A673 (cell line): ENCODE results near the gene SUSD2. TPM values are rescaled to one million over a fixed set of nuclear protein-coding genes. Genes with fewer than 3 reads are reported as not detected.

Experiments used
- BruUV-seq: library from RNA; stranded (reverse); fragments of 400-500 nt; replicated peaks from 2 replicates; lab custom pipeline; 2021; lab: Mats Ljungman, UMichigan
- CTCF ChIA-PET: fragments of 300-600 bp; sonication (Branson Sonifier 250); formaldehyde crosslinking; loops from one replicate; lab custom pipeline; 2022; ENCODE audit warnings: antibody characterized with exemption; lab: Charles Lee
- POLR2A ChIA-PET: fragments of 300-600 bp; sonication (Branson Sonifier 250); formaldehyde crosslinking; loops from one replicate; lab custom pipeline; 2022; ENCODE audit warnings: antibody characterized with exemption; ENCODE audit not compliant: low non-redundant PET; lab: Charles Lee
- DNase-seq: peaks from one replicate; pipeline ENCODE4 v3.0.0-alpha.2; 2015; ENCODE audit warnings: low spot score
- H3K27ac ChIP-seq: fragments of 200-600 bp; sonication (generic); 2 replicates; pipeline ENCODE4 v1.5.1; 2016; ENCODE audit warnings: mixed run types, low read depth, mild to moderate bottlenecking, mixed read lengths, antibody characterized with exemption, low read length; ENCODE audit not compliant: poor library complexity, severe bottlenecking
- H3K27me3 ChIP-seq: fragments of 200-600 bp; sonication (generic); replicated peaks from 2 replicates; pipeline ENCODE4 v1.6.1; 2017; ENCODE audit warnings: mixed run types, low read depth, mild to moderate bottlenecking, mixed read lengths, antibody characterized with exemption, low read length; ENCODE audit not compliant: insufficient read depth, poor library complexity
- H3K36me3 ChIP-seq: fragments of 200-600 bp; sonication (generic); 2 replicates; pipeline ENCODE4 v1.6.1; 2016; ENCODE audit warnings: mixed run types, mild to moderate bottlenecking, mixed read lengths, antibody characterized with exemption, low read length; ENCODE audit not compliant: insufficient read depth, poor library complexity, severe bottlenecking
- H3K4me1 ChIP-seq: fragments of 200-600 bp; sonication (generic); 2 replicates; pipeline ENCODE4 v1.6.1; 2017; ENCODE audit warnings: mixed run types, mild to moderate bottlenecking, mixed read lengths, antibody characterized with exemption, low read length; ENCODE audit not compliant: insufficient read depth, poor library complexity, severe bottlenecking
- H3K4me3 ChIP-seq: fragments of 200-600 bp; sonication (generic); 2 replicates; pipeline ENCODE4 v1.5.1; 2016; ENCODE audit warnings: low read depth, mixed run types, mild to moderate bottlenecking, mixed read lengths, low read length; ENCODE audit not compliant: poor library complexity, severe bottlenecking
- H3K9me3 ChIP-seq: fragments of 200-600 bp; sonication (generic); 2 replicates; pipeline ENCODE4 v1.6.1; 2016; ENCODE audit warnings: mixed run types, low read depth, mild to moderate bottlenecking, mixed read lengths, antibody characterized with exemption, low read length; ENCODE audit not compliant: poor library complexity, severe bottlenecking
- CTCF ChIP-seq: fragments of 300-800, 200-600 bp; sonication (generic); conservative IDR thresholded peaks from 2 replicates; pipeline ENCODE4 v1.5.1; 2017; ENCODE audit warnings: low read depth, mild to moderate bottlenecking, antibody characterized with exemption, low read length, moderate library complexity, mixed read lengths
- EZH2 ChIP-seq: fragments of 200-600 bp; sonication (generic); IDR thresholded peaks from 2 replicates; pipeline ENCODE4 v1.6.1; 2017; ENCODE audit warnings: borderline replicate concordance, low read depth, mild to moderate bottlenecking, mixed read lengths, antibody characterized with exemption, low read length; ENCODE audit not compliant: poor library complexity, severe bottlenecking
- intact Hi-C: fragments of 100-400 bp; cut with micrococcal nuclease; formaldehyde crosslinking; loops from one replicate; pipeline ENCODE4 v1.10.0; 2022; ENCODE audit not compliant: unreplicated experiment
- total RNA-seq: library from RNA; stranded (reverse); gene quantifications from 2 replicates; pipeline ENCODE4 v1.2.3, GENCODE V29; 2021

SUSD2 gene
- total RNA-seq, 1 experiment from 2014 or later, result 1.3 TPM

- H3K27me3 ChIP-seq, result no peaks in the 10 kb centered on the region
- TF ChIP-seq CTCF (no peak), EZH2 (no peak)
- CTCF ChIA-PET, result no interaction called here
- H3K9me3 ChIP-seq, result no peaks in the 10 kb centered on the region
- no peak overlapping the region for H3K4me3 ChIP-seq
- intact Hi-C loops, result no loop called here
- POLR2A ChIA-PET, result interaction anchor here (0.6 kb wide), 1 partner anchor 153 kb away, joined by 3 read pairs; no protein-coding TSS in a partner anchor
- no peaks in the 10 kb centered on the region for H3K36me3 ChIP-seq
- BruUV-seq, result no TSS peak
- H3K27ac ChIP-seq, result no peak overlapping the region
- DNase-seq, result no peak
- H3K4me1 ChIP-seq, result no peaks in the 10 kb centered on the region
These were observed 10.6 kb downstream of the SUSD2 start for GRCh38 chr22:24191893-24192292.

DNA sequence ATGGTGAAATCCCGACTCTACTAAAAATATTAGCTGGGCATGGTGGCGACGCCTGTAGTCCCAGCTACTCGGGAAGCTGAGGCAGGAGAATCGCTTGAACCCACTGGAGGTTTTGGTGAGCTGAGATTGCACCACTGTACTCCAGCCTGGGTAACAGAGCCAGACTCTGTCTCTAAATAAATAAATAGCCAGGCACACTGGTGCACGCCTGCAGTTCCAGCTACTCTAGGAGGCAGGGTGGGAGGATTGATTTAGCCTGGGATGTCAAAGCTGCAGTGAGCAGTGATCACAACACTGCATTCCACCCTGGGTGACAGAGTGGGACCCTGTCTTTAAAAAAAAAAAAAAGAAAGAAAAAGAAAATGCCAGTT, 17.4 kb downstream of the SUSD2 start:
- DNase-seq, result no peak
- Histone ChIP-seq H3K27me3 (no peaks in the 10 kb centered on the region), H3K4me1 (no peaks in the 10 kb centered on the region), H3K36me3 (no peaks in the 10 kb centered on the region), H3K9me3 (no peaks in the 10 kb centered on the region), H3K4me3 (no peak overlapping the region), H3K27ac (no peak overlapping the region)
- ChIA-PET CTCF (interaction anchor here (1.8 kb wide), 1 partner anchor 32 kb away, joined by 8 read pairs; no protein-coding TSS in a partner anchor), POLR2A (no interaction called here)
- no TSS peak for BruUV-seq
- TF ChIP-seq EZH2 (no peak), CTCF (no peak)
- intact Hi-C loops, result no loop called here

GRCh38 chr22:24200619-24201212, 19.4 kb downstream of the SUSD2 start:
- TF ChIP-seq EZH2, result no peak
- no peak for TF ChIP-seq CTCF
- no peaks in the 10 kb centered on the region for H3K27me3 ChIP-seq
- H3K4me1 ChIP-seq, result no peaks in the 10 kb centered on the region
- H3K9me3 ChIP-seq, result no peaks in the 10 kb centered on the region
- no peak overlapping the region for H3K27ac ChIP-seq
- no TSS peak for BruUV-seq
- DNase-seq, result no peak
- H3K36me3 ChIP-seq, result no peaks in the 10 kb centered on the region
- H3K4me3 ChIP-seq, result no peak overlapping the region
- POLR2A ChIA-PET, result no interaction called here
- intact Hi-C loops, result no loop called here
- CTCF ChIA-PET, result no interaction called here
